Measurements from ENCODE around the gene TMEM132C.

GRCh38 chr12:128298091-128298748 is 31.2 kb downstream of the TMEM132C start:
- no peak for TF ChIP-seq EP300 (IDR thresholded peaks at IDR 0.05)
- TF ChIP-seq CTCF (IDR thresholded peaks at IDR 0.05): no peak
- TF ChIP-seq POLR2A (IDR thresholded peaks at IDR 0.05): no peak
